Islet of Langerhans (tissue), 1 donor: Measurements from ENCODE around the gene BCOR.

Experiments
- FAIRE-seq: peaks from one replicate; lab custom pipeline; 2011; peaks lifted over from hg19 to GRCh38; lab: Jason Lieb, UNC

The BCOR gene

DNA sequence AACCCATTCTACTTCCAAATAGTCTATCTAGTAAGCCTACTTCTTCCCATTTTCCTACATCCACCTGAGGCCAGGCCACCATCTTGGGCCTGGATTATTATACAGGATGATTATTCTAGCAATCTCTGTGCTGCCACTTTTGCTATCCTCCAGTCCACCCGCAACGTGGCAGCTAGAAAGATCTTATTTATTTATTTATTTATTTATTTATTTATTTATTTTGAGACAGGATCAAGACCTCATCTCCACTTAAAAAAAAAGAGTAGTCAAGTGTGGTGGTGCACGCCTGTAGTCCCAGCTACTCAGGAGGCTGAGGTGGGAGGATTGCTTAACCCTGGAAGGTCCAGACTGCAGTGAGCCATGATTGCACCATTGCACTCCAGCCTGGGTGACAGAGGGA, 15.2 kb upstream of the BCOR start:
- FAIRE-seq = no peak

DNA sequence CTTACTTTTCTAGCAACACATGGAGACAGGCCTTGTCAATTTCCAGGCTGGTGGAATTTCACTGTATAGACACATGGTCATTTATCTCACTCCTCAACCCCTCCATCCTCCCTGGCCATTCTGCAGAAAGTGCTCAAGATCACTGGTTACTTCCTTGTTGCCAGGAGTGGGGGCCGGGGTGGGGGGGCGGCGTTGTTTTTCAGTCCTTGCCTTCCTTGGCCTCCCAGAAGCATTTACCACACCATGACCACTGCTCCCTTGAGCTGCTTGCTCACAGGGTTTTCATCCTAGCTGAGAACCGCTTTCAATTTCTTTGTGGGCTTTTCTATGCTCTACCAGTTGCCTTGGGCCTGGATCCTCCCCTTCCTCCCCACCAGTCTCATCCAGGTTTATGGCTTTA, 14.1 kb upstream of the BCOR start:
- no peak for FAIRE-seq

DNA sequence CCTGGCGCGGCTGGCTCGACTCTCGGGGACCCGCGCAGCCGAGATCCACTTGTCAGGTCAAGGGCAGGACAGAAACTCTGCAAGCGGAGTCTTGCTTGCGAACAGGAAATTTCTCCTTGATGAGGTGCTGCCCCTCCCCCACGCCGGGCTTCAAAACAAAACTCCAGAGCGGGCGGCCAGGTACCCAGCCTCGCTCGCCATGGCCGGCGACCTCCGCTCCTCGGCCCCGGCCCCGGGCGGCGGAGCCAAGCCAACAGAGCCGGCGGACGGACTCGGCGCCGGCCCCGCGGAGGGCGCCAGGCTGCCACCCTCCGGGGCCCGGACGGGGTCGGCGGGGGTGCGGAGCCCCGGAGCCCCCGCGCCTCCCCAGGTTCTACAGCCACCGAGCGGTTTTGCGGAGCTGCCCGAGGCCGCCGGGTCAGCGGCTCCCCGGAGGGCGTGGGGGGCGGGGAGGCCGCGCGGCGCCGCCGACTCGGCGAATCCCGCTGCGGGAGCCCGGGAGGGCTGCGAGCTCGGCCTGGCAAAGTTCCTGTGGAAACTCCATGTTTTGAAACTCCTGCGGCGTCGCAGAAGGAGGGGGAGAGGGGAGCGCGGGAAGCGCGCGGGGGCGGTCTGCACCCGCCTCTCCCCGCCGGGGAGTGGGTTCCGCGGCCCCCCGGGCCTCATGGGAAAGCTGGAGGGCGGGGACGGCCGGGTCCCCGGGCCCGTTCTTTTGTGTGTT, 11.7 kb upstream of the BCOR start:
- FAIRE-seq = no peak

DNA sequence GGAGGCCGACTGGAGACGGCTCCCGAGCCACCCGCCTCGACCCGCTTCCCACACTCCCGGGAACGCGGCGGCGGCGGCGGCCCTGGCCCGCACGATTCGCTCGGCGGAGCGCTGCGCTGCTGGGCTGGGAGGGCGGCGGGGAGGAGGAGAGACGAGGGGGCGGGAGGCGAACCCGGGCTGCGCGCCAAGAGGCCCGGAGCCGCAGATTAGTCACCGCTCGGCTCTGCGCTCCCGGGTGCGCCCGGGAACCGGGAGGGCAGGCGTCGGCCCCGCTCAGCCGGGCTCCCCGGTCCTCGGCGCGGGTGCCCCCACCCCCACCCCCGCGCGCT, 11.2 kb upstream of the BCOR start:
- no peak for FAIRE-seq

DNA sequence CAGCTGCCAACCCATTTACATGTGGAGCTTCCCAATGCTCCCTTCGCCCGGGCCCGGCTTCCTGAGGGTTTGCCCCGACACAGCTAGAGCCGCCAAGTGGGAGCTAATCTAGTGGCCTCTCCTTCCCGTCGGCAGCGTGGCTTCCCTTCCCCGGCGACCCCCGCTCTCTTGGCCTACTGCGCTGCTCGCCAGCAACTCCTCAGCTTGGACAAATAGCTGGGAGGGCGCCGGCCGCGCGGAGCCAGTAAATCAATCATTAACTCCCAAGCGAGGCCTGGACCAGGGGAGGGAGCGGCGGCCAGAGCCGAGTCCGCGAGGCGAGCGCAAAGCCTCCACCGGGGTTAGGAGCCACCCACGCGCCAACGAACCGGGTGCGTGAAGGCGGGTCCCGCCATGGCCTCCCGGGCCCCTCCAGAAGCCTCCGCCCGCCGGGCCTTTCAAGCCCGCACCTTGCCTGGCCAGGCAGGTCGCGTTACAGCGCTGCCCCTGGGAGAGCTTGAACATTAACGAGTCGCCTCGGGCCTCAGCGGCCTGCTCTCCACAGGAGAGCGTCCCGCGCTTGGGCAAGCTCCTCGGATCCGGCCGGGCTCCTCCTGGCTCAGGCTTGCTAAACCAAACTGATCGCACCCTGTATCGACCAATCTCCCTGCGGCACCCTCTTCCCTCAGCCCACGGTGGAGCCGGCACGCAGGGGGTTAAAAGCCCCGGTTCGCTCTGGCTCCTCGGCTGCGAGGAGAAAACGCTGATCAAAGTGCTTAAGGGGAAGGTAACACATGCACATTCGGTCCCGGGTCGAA, 10.6 kb upstream of the BCOR start:
- FAIRE-seq = no peak

DNA sequence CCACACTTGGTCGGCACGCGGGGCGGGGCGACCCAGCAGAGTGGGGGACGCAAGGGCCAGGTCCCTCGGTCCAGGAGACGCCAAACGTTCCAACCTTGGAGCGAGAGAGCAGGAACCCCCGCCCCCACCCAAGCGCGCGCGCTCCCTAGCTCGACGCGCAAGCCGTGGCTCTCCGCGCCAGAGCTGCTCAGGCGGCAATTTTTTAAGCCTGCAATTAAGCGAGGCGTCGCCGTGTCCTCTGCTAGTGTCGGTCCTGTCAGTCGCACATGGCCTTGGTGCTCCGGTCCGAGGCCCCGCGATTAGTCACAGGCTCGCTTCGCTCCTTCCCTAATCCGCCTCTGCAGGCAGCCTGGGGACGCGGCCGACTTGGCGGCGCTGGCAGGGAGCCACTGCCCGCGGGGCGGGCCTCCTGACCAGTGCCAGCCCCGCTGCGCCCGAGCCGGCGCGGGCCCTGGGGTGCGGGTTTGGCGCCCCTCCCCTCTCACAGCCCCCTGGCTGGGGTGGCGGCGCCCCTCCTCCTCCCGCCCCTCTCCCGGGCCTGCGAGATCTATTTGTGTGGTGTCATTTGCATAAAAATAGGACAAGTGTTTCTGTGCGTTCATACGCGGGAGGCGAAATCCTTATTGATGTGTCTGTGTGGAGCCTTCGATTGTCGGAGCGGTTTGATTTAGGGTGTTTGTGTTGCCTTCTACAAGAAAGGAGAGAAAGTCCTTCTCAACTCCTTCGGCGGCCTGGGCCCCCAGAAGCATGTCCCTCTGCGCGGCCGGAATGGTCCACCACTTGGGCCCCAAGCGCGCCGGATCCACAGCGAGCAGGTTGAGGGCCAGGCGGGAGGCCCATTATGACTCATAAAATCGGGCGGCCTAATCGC, 9.8 kb upstream of the BCOR start:
- FAIRE-seq = no peak

DNA sequence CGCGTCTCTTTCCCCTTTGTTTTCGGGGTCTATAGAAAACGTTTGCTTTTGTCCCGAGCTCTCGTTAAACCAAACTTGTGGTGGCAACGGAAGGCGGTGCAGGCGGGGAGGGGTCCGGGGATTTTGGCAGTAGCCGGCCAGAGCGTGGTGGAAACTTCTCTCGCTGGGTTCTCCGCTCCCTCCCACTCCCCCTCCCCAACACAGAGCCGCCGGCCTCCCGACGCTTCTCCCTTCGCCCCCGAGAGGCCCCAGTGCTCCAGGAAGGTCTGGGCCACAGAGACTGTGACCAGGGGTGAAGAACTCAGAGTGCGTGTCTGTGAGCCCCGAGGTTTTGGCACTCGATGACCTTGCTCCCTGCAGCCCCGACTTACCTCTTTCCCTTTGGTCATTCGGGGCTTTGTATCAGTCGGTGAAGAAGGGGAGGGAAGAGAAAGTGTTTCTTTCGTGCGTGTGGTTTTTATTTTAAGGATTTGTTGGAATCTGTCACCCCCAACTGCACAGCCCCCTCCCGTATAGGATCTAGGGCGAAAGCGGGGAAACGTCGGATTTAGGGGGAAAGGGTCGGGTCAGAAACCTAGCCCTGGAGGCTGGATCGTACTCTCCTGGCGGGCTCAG, 9.0 kb upstream of the BCOR start:
- FAIRE-seq = no peak

DNA sequence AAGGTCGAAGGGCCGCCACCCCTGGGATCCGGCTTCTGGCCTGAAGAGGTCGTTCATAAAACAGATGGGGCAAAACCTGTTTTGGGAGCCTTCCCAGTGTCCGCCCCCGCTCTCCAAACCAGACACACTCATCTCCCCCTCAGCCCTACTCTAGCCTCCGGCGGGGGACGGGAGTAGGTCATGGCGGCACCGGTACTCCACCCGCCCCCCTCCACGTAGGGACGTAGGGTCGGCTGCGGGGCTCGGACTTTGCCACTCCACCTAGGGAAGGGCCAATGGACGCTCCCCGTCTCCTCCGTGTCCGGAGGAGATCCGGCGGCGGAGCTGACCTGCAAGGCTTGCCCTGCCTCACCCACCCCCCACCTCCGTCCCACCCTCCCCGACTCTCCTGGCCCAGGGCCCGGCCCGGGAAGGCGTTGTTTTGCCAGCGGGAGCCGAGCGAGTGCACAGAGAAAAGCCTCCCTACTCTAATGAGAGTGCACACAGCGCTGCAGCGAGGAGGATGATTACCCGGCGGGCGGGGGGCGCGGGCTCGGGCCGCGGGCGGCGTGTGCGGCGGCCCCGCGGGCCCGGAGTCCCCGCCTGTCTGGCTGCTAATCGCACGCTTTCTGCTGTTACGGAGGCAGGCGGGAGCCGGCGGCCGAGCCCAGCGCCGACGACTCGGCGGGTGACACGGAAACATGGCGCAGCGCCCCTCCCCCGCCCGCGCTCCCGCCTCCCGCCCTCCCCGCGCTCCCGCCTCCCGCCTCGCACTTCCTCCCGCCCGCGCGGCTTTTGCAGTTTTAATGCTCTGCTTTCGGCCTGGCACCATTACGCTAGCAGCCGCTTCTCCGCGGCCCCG, 8.3 kb upstream of the BCOR start:
- no peak for FAIRE-seq

DNA sequence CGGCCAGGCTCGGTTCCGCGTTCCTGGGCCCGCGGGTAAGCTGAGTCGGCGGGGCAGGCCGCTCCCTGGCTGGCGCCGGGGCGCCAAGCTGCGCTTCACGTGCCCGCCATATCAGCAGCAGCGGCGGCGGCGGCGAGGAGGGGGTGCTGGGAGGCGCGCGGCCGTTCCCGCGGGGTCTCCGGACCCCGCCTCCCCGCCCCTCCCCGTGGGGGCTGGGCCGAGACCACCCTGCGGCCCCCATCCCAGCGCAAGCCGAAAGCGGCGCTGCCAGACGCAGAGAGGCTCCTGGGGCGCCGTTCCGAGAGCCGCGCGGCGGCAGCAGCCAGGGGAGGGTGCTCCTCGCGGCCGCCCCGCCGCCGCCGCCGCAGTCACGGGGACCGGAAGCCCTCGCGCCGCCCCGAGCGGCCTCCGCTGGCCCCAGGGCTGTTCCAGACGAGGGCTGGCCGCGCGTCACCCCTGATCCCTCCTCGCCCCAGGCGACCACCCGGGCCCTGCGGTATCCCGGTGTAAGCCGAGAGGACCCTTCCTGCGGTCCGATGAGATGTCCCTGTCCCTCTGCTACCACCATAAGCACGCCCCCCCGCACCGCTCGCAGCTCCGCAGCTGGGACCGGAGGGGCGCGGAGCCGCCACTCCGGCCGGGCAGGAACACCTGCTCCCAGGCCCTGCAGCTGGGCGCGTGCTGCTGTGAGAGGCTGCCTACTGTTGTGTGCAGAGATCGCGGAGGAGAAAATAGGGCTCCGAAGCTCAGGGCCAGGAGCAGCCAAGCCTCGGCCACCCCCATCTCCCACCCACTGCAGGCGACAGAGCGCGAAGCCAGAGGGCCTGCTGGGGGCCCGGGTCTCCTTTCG, 7.5 kb upstream of the BCOR start:
- no peak for FAIRE-seq

DNA sequence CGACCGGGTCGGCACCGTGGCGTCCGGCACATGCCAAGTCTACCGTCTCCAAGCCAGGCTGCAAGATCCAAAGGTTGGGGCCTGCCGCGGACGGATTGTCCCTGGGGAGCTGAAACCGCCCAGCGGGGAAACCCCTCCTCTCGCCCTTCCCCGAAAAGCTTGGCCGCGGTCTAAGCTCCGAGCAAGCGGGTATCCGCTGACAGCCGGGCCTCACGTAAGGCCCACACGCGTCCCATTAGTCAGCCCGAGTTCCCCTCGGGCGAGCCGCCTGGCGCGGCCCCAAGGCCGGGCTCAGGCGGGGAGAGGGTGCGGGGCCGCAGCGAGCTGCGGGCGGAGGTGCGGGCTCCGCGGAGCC, 6.8 kb upstream of the BCOR start:
- no peak for FAIRE-seq

DNA sequence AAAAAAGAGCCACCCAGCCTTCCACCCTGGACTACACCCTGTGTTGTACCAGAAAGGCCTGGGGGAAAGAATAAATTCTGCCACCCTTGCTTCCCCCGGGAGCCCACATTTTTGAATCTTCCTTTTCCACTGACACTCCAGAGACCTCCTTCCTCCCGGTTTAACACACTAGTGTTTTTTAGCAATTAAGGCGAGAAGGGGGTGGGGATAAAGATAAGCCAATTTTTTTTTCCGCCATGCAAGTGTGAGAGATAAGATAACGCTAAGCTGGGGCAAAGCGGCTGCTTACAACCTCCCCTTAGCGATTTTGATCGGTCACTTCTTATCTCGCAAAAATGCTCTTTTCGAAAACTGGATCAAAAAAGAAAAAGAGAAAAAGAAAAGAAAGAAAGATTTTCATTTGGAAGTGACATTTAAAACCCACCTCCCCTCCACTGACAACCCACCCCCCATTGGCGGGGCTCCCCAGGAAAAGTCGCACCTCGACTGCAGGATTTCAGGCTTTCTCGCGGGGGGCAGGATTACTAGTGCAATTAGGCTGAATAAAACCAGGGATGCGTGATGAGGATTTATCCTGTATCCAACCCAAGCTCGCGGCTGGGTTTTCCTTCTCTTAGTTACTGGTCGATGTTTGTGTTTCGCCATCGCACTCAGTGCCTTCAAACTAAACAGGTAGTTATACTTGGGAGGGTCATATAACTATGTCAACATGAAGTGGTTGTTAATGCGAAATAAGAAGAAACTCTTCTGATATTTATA, 6.0 kb upstream of the BCOR start:
- FAIRE-seq = no peak

DNA sequence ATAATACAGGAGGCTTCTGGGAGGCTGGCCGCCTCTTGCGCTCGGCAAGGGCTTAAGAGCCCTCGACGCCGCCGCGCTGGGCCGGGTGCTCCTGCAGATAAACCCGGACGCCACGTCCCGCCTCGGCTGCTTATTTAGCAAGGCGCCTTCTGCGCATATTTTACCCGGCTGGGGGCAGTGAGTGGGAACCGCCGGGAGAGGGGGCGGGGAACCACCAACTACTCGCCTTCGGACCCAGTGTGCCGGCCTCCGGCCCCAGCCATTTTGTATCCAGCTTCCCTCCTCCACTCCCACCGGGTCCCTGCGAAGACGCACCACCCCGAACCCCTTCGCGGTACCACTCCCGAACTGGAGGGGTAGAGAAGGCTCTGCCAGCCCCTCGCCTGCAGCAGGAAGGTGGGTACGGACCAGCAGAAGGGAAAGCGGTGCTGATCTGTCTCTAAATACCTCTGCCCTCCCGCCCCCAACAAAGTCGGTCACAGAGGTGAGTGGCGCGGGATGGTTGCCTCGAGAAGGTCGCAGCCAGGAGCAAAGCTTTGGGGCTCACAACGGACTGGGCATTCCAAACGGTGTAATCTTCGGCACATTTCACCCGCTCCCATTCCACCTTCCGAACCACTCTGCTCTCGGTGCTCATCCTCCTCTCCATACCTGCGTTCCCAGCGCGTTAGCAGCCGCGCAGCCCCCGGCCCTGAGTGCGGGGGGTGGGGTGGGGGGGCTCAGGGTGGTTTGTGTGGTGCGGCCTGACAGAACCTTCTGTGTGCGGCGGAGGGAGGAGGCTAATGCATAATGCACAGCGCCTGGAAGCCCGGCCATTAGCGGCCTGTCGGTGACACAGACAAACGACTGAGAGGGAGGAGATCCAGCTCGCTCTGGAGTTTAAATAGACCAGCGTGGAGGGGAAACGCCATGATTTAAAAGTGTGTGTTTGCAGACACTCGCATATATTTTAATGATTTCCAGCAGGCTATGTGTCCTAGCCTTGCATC, 4.9 kb upstream of the BCOR start:
- FAIRE-seq = no peak

DNA sequence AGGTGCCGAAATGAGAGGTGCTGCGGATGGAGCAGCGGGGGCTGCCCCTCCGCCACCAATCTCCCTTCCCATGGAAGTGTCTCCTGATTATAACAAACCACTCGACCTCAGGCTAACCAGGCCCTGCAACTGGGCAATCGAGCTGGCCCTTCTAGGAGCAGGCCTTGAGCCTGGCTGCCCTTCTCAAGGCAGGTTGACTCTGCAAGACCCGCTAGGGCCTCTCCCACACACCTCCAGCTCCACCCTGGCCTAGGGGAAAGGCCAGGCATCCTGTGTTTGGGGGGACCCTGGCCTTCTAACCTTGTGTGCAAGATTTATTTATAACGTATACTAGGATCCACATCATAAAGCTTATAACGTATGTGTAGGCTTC, 3.7 kb upstream of the BCOR start:
- FAIRE-seq = no peak

DNA sequence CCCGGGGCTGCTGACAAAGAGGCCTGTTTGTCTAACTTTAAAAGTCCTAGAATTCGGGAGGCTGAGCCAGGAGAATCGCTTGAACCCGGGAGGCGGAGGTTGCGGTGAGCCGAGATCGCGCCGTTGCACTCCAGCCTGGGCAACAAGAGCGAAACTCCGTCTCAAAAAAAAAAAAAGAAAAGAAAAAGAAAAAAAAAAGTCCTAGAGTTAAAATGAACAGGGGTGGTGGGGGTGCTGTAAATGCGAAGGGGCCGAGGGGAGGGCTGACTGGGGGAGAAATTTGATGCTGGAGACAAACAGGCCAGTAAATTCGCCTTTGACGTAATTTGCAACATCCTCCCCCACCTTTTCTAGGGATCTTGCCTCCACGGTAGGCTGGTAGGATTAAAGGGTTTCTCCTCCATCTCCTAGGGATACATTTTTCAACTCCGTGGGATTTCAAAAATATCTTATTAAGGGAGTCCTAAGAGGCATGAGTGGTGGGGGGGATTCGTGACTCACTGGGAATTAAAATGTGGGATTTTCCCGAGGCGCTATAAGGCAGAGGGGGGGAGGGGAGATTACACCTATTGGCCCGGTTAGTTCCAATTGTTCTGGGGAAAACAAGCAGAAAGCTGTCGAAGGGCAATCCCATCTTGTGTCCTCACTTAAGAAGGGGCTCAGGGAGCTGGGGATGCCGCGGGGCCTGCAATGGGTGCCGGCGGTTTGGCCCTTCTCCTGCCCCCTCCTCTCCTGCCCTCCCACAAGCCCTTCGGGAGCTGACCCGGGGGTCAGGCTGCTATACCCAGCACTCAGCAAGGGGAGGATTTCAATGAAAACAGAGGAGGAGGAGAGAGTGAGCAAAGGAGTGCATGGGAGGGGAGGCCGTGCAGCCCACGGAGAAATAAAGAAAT, 3.0 kb upstream of the BCOR start:
- no peak for FAIRE-seq

DNA sequence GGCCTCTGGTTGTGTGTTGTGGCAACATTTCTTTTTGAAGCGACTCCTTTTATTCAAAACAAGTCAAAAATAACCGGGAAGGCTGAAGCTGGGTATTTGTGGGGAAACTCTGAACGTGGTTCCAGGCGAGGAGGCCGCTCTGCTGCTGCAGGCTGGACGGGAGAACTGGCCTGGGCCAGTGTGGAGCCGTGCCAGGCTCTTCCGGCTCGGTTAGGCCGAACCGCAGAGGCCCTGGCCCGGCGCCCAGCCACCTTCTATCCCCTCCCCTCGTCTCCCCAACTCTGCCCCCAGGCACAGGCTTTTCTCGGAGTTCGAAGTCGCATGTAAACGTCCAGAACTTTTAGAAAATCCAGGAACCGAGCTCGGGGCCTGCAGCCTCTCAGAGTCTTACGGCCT, 2.4 kb upstream of the BCOR start:
- no peak for FAIRE-seq

DNA sequence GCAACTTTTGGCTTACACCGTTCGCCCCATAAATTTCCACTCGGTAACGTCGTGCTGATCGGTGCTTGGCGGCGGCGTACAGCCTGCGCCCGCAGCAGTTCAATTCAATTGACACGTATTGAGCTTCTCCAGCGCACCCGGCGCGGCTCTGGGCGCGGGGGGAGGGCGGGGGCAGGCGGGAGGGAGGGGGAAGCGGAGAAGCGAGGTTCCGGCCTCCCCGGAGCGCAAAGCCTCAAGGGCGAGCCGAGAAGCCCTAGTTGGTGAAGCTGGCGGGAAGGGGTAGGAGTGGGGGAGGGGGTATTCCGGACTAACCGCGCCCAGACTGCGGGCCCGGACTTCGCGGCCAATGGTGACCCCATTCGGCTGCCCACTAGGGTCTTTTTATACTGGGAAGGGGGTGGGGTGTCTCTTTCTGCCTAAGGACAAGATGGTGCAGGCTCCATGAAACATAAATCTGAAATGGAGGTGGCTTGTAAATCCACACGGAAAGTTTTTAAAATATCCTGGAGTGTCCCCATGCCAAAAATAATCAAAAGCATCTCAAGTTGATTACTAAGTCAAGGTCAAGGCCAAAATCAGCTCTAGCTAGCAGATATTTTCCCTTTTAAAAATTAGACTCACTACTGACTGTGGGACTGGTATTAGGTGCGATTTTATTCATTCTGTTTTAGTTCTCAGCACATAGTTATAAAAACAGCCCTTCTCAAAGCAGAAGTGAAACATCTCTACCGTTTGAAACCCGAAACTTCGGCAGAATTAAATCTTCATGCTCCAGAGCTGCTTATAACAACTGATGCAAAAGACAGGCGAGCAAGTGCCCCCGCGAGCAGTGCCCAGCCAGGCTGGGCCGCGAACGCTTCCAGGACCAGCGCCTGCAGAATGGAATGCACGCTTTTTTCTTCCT, 1.5 kb upstream of the BCOR start:
- FAIRE-seq = peak; percentile 73
